Measurements from ENCODE around the gene RANBP10.
"Not testable (repeated sequence)": the region's sequence is repeated elsewhere in the genome, so short reads cannot be mapped to it uniquely, and the experiment has no call there.

RANBP10 gene

DNA sequence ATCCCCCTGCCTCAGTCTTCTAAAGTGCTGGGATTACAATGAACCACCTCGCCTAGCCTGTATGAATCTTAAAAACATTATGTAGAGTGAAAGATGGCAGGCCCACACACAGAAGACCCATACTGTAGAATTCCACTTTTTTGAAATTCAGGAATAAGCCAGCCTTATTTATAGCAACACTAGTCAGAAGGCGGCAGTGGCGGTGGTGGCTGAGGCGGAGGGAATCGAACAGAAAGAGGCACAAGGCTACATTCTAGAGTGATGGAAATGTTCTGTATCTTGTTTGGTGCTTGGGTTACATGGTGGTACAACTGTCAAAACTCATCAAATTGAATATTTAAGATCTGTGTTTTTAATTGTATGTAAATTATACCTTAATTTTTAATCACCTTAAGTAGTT is 98.6 kb downstream of the RANBP10 start:
- DNase-seq = no peak

DNA sequence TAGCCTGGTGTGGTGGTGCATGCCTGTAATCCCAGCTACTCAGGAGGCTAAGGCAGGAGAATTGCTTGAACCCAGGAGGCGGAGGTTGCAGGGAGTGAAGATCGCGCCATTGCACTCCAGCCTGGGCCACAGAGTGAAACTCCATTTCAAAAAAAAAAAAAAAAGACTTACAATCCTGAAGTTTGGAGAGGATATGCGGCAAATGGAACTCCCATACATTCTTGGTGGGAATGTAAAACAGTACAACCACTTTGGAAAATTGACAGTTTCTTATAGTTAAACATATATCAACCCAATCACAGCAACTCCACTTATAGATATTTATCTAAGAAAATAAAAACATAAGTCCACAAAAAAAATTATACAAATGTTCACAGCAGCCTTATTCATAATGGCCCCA is 99.2 kb downstream of the RANBP10 start:
- no peak for DNase-seq

DNA sequence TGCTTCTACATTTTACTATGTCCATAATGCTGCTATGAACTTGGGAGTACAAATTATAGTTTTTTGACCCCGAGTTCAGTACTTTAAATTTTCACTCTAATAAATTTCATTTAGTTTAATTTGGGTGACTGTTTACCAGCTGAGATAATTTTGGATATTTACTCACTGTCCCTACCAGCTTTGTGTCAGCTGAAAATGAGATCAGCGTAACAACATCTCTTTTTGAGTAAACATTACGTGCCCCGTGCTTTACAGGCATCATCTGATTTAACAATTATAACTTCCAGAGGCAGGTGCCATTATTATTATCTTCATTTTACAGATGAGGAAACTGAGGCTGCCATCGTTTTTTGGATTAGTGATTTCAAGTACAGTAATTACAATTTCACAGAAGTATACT is 102.2 kb downstream of the RANBP10 start:
- no peak for DNase-seq

DNA sequence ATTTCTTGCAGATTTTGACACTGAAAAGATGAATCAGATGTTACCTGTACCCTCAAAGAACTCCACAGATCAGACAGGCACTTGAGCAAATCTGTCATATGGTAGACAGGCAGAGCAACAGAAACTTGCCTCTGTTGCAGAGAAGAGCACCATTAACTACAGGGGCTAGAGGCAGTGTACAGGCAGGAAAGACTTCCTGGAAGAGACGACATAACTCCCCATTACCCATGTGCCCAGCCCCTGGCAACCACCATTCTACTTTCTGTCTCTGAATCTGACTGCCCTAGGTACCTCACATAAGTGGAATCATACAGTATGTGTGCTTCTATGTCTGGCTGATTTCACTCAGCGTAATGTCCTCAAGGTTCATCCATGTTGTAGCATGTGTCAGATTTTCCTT is 102.7 kb downstream of the RANBP10 start:
- no peak for DNase-seq

DNA sequence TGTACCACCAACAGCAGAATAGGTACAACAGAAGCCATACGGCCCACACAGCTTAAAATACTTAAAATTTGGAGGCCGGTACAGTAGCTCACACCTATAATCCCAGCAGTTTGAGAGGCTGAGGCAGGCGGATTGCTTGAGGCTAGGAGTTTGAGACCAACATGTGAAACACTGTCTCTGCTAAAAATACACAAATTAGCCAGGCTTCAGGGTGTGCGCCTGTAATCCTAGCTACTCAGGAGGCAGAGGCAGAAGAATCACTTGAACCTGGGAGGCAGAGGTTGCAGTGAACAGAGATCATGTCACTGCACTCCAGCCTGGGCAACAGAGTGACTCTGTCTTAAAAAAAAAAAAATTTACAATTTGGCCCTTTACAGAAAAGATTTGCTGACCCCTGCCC is 104.2 kb downstream of the RANBP10 start:
- DNase-seq = no peak

DNA sequence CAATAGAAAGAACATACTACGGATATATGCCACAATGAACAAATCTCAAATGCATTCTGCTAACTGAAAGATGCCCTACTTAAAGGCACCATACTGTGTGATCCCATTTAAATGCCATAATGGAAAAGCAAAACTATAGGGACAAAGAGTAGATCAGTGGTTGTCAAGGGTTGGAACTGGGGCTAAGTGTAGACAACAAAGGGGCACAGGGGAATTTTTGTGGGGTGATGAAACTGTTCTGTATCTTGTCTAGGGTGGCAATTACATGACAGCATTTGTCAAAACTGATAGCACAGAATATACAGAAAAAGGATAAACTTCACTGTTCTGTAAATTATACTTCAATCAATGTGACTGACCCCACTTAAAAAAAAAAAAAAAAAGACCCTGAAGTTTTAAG is 104.9 kb downstream of the RANBP10 start:
- no peak for DNase-seq

DNA sequence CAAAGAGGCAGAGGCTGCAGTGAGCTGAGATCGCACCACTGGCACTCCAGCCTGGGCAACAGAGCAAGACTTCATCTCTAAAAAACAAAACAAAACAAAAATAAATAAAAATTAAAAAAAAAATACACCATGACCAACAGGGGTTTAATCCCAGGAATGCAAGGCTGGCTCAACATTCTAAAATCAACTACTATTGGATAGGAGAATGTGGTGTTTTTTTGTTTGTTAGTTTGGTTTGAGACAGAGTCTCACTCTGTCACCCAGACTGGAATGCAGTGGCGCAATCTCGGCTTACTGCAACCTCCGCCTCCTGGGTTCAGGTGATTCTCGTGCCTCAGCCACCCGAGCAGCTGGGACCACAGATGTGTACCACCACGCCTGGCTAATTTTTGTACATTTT is 107.1 kb downstream of the RANBP10 start:
- no peak for DNase-seq

DNA sequence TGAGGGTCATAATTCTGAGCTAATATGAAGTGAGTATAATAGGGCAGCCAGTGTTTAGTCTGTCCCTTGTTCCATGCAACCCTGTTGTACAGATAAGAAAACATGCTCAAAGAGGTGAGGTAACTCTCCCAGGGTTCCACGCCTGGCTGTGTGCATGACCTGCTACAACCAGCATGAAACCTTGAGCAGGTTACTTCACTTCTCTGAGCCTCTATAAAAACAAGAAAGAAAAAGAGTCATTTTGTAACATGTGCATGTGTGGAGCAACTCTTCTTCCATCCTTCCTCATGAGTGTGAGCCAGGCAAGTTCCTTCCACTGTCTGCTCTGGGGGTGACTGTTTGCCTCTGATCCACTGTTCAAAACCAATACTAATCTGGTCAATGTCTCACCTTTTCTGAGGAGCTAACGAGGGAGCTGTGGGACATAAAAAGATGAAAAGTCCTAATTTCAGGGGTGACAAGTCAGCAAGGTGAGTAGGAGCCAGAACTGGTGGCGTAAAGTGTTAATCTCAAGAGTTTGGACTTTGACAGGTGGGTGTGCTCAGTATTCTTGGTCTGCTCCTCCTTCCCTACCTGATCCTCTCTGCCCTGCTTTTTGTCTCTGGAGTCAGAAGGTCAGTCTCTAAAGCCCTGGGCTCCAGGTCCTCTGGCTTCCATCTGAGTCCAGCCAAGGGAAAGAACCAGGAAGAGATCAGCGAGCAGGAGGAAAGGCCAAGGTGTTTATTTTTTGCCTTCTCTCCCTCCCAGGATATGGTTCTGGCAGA is 108.8 kb downstream of the RANBP10 start:
- no peak for DNase-seq

DNA sequence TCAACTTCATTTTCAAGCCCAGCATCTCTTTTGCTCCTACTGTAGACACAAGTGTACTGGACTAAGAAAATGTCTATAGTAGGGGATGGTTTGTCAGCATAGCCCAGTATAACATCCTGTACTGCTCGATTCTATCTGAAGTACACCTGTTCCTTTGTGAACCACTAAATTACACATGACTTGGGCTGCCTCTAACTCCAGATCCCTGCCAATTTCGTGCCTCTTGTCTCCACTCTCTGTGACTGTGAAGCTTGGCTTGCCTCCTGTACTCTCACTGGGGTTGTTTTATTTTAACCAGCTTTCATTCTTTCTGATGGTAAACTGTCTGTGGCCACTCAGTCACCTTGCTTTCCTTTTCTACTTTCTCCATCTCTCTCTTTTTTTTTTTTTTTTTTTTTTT is 111.7 kb downstream of the RANBP10 start:
- no peak for DNase-seq

DNA sequence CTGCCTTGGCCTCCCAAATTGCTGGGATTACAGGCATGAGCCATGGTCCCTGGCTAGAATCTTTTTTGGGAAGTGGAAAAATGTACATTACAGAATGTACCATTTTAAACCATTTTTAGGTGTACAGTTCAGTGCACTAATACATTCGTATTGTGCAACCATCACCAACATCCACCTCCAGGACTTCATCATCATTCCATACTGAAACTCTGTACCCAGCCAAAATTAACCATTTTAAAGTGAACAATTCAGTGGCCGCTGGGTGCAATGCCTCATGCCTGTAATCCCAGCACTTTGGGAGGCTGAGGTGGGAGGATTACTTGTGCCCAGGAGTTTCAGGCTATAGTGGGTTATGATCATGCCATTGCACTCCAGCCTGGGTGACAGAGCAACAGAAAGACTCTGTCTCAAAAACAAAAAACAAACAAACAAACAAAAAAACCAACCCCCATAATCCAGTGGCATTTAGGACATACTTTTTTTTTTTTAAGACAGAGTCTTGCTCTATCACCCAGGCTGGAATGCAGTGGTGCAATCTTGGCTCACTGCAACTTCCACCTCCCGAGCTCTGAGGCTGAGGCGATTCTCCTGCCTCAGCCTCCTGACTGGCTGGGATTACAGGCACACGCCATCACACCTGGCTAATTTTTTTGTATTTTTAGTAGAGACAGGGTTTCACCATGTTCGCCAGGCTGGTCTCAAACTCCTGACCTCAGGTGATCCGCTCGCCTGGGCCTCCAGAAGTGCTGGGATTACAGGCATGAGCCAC is 112.7 kb downstream of the RANBP10 start:
- not testable (repeated sequence) for DNase-seq

DNA sequence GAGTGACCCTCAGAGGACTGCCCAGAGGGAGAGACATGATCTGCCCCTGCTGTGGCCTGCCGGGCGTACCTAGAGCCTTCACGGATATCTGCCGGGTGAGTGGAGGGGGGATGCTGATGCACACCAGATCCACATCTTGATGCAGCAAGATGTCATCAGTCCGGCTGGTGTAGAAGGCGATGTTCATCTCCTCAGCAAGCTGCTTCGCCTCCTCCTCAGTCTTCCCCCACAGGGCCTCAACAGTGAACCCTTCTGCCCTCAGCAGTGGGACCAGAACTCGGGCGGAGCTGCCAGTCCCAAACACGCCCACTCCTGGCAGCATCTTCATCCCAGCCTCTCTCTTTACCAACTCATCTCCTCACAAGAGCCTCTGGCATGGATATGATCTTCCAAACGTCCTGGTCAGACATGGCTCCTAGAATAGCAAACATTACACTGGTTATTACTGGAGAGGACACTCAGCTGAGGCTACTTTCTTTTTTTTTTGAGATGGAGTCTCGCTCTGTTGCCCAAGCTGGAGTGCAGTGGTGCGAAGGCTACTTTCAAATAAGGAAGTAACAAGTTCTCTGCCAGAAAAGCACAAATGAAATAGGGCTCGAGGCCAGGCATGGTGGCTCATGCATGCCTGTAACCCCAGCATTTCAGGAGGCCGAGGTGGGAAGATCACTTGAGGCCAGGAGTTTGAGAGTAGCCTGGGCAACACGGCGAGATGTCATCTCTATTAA is 120.8 kb downstream of the RANBP10 start:
- DNase-seq = no peak

DNA sequence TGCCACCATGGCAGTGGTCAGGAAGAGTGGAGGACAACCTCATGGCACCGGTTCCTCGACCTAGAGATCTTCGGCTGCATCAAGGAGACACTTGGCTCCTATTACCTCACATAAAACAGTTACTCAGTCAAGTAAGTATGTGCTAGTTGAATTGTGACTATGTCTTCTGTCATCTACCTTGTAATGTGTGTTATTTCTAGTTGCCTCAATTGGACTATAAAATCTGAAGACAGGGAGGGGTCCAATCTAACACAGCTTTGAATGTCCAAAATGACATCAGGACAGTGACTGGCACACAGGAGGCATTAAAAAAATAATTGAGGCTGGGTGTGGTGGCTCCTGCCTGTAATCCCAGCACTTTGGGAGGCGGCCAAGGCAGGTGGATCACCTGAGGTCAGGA is 122.6 kb downstream of the RANBP10 start:
- DNase-seq = no peak

DNA sequence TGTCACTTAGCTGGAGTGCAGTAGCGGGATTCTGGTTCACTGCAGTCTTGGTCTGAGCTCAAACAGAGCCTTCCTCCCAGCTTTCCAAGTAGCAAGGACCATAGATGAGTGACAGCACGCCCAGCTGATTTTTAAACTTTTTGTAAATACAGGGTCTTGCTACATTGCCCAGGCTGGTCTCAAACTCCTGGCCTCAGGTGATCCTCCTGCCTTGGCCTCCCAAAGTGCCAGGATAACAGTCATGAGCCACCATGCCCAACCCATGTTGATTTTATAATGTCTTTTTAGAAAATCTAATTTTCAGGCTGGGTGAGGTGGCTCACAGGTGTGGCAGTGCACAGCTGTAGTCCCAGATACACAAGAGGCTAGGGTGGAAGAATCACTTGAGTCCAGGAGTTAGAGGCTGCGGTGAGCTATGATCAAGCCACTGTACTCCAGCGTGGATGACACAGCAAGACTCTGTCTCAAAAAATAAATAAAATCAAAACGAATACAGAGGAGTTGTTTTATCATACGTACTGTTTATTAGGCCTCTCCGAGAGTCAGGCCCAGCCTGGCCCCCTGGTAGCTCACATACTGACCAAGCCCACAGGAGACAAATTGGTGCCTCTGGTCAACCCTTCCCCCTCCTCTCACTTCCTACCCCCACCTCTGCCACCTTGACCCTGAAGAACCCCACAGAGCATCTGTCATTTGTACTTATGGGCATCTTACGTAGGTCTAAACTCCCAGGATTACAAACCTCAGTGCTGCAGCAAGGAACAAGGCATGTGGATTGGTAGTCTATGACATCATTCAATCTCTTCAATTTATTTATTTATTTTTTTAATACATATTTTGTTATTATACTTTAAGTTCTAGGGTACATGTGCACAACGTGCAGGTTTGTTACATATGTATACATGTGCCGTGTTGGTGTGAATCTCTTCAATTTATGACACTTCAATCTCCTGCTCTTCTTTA is 126.1 kb downstream of the RANBP10 start:
- DNase-seq = no peak

DNA sequence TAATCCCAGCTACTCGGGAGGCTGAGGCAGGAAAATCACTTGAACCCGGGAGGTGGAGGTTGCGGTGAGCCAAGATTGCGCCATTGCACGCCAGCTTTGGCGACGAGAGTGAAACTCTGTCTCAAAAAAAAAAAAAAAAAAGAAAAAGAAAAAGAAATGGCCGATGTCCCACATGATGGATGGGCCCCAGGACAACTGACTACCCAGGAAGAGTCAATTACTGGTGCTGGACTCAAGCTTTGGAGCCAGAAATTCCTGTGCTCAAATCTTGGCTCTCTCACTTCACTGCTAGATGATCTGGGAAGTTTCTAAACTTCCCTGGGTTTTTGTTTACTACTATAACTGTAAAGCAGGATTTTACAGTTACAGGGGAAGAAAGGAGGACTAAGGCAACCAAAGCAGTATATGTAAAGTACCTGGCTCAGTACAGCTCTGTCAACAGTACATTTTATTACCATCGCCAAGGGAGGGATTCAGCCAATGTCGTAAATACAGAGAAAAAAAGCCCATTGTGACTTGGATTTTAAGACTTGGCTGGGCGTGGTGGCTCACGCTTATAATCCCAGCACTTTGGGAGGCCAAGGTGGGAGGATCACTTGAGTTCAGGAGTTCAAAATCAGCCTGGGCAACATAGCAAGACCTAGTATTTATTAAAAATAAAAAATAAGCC is 127.9 kb downstream of the RANBP10 start:
- DNase-seq = no peak

DNA sequence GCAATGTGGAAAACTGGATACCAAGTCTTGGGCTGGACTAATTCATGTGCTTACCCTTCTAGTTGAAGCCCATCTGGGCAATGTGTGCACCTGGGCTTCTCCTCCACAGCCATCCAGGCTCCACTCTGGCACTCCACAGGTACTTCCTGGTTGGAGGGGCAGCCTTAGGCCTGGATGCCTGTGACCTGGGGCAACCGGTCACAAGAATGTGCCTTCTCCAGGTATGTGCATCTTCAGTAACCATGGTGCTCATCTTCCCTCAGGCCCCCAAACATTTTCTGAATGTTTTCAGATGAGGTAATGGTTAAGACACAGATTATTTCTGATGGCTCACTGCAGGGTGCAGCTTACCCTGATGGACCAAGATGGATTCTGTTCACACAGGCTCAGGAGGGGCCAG is 128.6 kb downstream of the RANBP10 start:
- no peak for DNase-seq

DNA sequence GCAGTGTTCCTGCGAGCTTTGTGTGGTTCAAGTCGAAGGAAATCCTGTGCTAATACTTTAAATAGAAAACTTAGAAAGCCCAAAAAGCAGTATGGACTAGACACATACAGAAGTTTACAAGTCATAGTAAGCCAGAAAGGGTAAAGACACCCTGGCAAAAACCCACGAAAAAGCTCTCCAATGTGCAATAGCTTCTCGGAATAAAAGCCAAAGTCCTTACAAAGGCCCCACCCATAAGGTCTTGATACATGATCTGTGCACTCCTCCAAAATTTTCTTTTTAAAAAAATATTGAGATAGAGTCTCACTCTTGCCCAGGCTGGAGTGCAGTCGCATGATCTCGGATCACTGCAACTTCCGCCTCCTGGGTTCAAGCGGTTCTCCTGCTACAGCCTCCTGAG is 129.4 kb downstream of the RANBP10 start:
- DNase-seq = no peak

DNA sequence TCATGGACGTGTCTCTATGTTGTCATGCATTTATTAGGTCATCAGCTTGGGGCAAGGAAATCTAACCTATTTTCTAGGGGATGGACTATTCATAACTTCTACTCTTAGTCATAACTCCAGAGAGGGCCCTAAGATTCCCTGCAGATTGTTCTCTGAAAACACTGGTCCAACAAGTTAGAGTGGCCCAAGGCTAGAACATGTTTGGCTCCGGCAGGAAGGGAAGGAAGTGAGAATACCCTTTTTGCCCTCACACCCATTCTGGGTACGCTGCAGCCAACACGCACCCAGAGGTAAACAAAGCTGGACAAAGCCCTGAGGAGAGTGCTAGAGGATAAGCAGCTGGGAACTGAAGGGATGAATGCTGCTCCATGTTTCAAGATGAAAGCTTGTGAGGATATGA is 129.8 kb downstream of the RANBP10 start:
- no peak for DNase-seq

DNA sequence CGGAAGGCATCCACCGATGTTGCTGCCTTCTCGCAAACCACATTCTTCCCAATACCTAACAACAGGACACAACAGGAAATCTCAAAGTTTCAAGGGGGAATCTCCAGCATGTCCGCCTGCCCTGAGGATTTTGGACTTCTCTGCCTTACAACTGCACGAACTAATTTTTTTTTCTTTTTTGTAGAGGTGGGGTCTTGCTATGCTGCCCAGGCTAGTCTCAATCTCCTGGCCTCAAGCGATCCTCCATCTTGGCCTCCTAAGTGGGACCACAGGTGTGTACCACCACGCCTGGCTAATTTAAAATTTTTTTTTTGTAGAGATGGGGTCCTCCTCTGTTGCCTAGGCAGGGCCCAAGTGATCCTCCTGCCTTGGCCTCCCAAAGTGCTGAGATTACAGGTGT is 130.4 kb downstream of the RANBP10 start:
- DNase-seq = no peak

DNA sequence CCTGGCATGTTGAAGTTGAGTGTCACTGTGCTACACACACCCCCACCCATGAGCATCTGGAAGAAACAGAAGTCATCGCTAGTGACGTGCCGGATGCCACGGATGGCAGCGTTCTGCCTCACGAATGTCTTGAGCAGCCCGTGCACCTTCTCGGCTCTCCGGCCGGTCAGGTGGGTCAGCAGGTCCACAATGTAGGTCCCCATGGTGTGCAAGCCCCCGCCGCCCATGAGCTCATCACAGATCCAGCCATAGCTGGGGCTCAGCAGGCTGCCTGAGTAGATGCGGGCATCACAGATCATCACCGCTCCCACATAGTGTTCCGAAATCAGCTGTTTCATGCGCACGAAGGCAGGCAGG is 130.8 kb downstream of the RANBP10 start:
- no peak for DNase-seq

DNA sequence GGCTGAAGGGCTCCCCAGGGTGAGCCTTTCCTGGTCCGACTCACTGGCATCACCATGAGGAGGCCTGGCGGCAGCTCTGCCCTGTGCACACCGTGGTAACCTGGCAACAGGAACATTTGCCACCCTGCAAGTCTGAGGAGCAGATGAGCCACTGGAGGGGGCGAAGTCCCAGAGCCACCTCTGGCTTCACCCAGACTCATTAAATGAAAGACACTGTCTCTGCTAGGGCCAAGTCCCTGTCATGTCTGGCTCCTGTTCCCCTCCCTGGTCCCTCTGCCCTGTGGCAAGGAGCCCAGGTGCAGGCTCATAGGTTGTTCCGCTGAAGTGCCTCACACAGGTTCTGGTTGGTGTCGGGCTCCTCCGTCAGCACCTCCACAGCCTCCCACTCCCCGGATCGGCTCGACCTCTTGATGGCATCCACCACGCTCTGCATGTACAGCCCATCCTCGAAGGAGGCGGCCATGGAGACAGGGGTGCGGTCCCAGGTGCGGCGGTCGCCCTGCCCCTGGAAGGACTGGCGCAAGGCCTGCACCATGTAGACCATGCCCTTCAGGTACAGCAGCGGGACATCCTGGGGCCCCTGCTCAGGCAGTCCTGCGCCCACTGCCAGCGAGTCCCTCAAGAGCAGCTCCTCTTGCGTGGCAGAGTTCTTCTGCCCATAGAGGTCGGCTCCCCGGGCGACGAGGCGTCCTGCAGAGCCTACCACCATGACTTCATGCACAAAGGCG is 131.3 kb downstream of the RANBP10 start:
- no peak for DNase-seq

Measured in CD4-positive, alpha-beta T cell treated with Interleukin-21 for 1 hour (primary cell).